B cell (primary cell): ENCODE measurements around the gene MLLT10. TPM values are rescaled to one million over a fixed set of nuclear protein-coding genes. Genes with fewer than 3 reads are reported as not detected.

Experiments used
- ATAC-seq: fragments of 200-7000 bp; cut with Tn5 transposase; one replicate; pipeline ENCODE4 v1.10.0; 2021; ENCODE audit warnings: low read depth, mild to moderate bottlenecking, moderate number of reproducible peaks, moderate library complexity
- CTCF ChIA-PET: fragments of 350-600 bp; sonication (Branson Sonifier 250); formaldehyde crosslinking; loops from one replicate; lab custom pipeline; 2021; ENCODE audit warnings: antibody characterized with exemption, inconsistent platforms; lab: Charles Lee
- POLR2A ChIA-PET: fragments of 350-600 bp; sonication (Branson Sonifier 250); formaldehyde crosslinking; loops from one replicate; lab custom pipeline; 2021; ENCODE audit warnings: antibody characterized with exemption; lab: Charles Lee
- DNase-seq: peaks from one replicate; pipeline ENCODE4 v3.0.0; 2013
- H2AFZ ChIP-seq: 2 replicates; pipeline ENCODE4 v1.6.1; 2012; ENCODE audit warnings: mild to moderate bottlenecking, low read depth, low read length; ENCODE audit not compliant: insufficient read depth, poor library complexity, severe bottlenecking
- H3K27ac ChIP-seq, 2 donors: 1 replicate in 1 of 2; 2 replicates in 1 of 2; pipeline ENCODE4 v1.5.1; 2012 to 2013; ENCODE audit warnings: low read length in 2 of 2, mild to moderate bottlenecking in 2 of 2, moderate library complexity in 1 of 2
- H3K27me3 ChIP-seq, 4 experiments: fragments of 200-600 bp in 1 of 4; sonication (generic) in 1 of 4; replicated peaks in 1 of 4; 1 replicate in 2 of 4; 2 replicates in 2 of 4; pipeline versions ENCODE4 v1.6.1 to v1.7.0; 2013 to 2016; ENCODE audit warnings: low read length in 3 of 4, mild to moderate bottlenecking in 2 of 4, mixed read lengths in 1 of 4, moderate library complexity in 1 of 4; ENCODE audit not compliant: insufficient read depth in 4 of 4, control insufficient read depth in 3 of 4; ENCODE audit errors: control extremely low read depth in 1 of 4
- H3K36me3 ChIP-seq, 2 experiments: replicated peaks in 1 of 2; 1 replicate in 1 of 2; 2 replicates in 1 of 2; pipeline versions ENCODE4 v1.6.1 to v1.7.1; 2013; ENCODE audit warnings: low read length in 1 of 2; ENCODE audit not compliant: insufficient read depth in 2 of 2, control insufficient read depth in 1 of 2; ENCODE audit errors: control extremely low read depth in 1 of 2, extremely low read depth in 1 of 2
- H3K4me1 ChIP-seq, 2 donors: fragments of 200-600 bp in 1 of 2; sonication (generic) in 1 of 2; 1 replicate in 1 of 2; 2 replicates in 1 of 2; pipeline versions ENCODE4 v1.5.1 to v1.6.1; 2013 to 2017; ENCODE audit warnings: low read length in 2 of 2; ENCODE audit not compliant: control insufficient read depth in 2 of 2, insufficient read depth in 2 of 2
- H3K4me2 ChIP-seq: replicated peaks from 2 replicates; pipeline ENCODE3; 2012; ENCODE audit warnings: mild to moderate bottlenecking, low read depth, low read length; ENCODE audit not compliant: poor library complexity, severe bottlenecking
- H3K4me3 ChIP-seq, 5 experiments: fragments of 200-600 bp in 1 of 5; sonication (generic) in 1 of 5; 1 replicate in 3 of 5; 2 replicates in 2 of 5; pipeline versions ENCODE4 v1.5.1 to v1.7.0; 2011 to 2016; ENCODE audit warnings: low read length in 4 of 5, mild to moderate bottlenecking in 4 of 5, low read depth in 2 of 5, control low read depth in 1 of 5, moderate library complexity in 1 of 5; ENCODE audit not compliant: insufficient read depth in 1 of 5; ENCODE audit errors: control extremely low read depth in 1 of 5, extremely low read depth in 1 of 5
- H3K79me2 ChIP-seq: fragments of 200-600 bp; sonication (generic); one replicate; pipeline ENCODE4 v1.6.0; 2016; ENCODE audit warnings: low read length; ENCODE audit not compliant: control insufficient read depth, insufficient read depth
- H3K9ac ChIP-seq: fragments of 200-600 bp; sonication (generic); 2 replicates; pipeline ENCODE4 v1.6.1; 2017; ENCODE audit warnings: mild to moderate bottlenecking, low read length, moderate library complexity
- H3K9me3 ChIP-seq, 3 donors: one replicate each; pipeline versions ENCODE4 v1.6.1 to v1.7.1; 2013; ENCODE audit warnings: low read length in 2 of 3; ENCODE audit not compliant: control insufficient read depth in 2 of 3, insufficient read depth in 1 of 3; ENCODE audit errors: control extremely low read depth in 1 of 3
- H4K20me1 ChIP-seq: 2 replicates; pipeline ENCODE4 v1.6.0; 2012; ENCODE audit warnings: mild to moderate bottlenecking, low read length; ENCODE audit not compliant: insufficient read depth, control insufficient read depth, poor library complexity, severe bottlenecking
- H3K27ac Mint-ChIP-seq: one replicate; pipeline ENCODE4 v1.8.0; 2021; ENCODE audit warnings: mixed read lengths
- H3K27me3 Mint-ChIP-seq: one replicate; pipeline ENCODE4 v1.8.0; 2021; ENCODE audit warnings: mixed read lengths
- H3K4me1 Mint-ChIP-seq: one replicate; pipeline ENCODE4 v1.8.0; 2021; ENCODE audit warnings: mixed read lengths
- H3K4me3 Mint-ChIP-seq: one replicate; pipeline ENCODE4 v1.8.0; 2021; ENCODE audit warnings: mixed read lengths
- H3K9me3 Mint-ChIP-seq: one replicate; pipeline ENCODE4 v1.8.0; 2022; ENCODE audit warnings: mixed read lengths; ENCODE audit not compliant: insufficient read depth
- CTCF ChIP-seq: fragments of 200-600 bp; IDR thresholded peaks from one replicate; pipeline ENCODE4 v1.8.0; 2022; ENCODE audit warnings: antibody characterized with exemption, mild to moderate bottlenecking
- EZH2 ChIP-seq: IDR thresholded peaks from 2 replicates; pipeline ENCODE4 v1.6.1; 2012; ENCODE audit warnings: borderline replicate concordance, low read depth, mild to moderate bottlenecking, moderate library complexity, low read length; ENCODE audit not compliant: insufficient read depth, poor library complexity, severe bottlenecking
- WGBS: methylation state at CpG from one replicate; pipeline ENCODE4 v1.1.5; 2013; ENCODE audit warnings: missing lambda C conversion rate; ENCODE audit not compliant: insufficient coverage; 5-methylcytosine and 5-hydroxymethylcytosine counted together
- intact Hi-C: fragments of 100-400 bp; cut with micrococcal nuclease; formaldehyde crosslinking; loops from one replicate; pipeline ENCODE4 v1.10.0; 2022
- polyA plus RNA-seq: library from polyadenylated mRNA; depleted of rRNA; stranded (reverse); fragments of >200 nt; gene quantifications from 2 replicates; pipeline ENCODE4 v1.2.3, GENCODE V29; 2012
- total RNA-seq, 2 donors: library from RNA; stranded (reverse); fragments of 120-200 nt in 1 of 2; gene quantifications; 1 replicate in 1 of 2; 2 replicates in 1 of 2; pipeline versions ENCODE4 v1.2.3 to v1.2.4, GENCODE V29; 2013 to 2022

MLLT10 gene
- total and polyA plus RNA-seq, 2 donors (not counting 1 experiment from before 2014, with no cell fraction given) = 21.7 to 70.5 TPM

GRCh38 chr10:21522631-21523406 lies 11.2 kb upstream of the MLLT10 start:
- Mint-ChIP-seq H3K9me3 (no peaks in the 10 kb centered on the region), H3K27ac (no peak overlapping the region), H3K27me3 (peaks cover 71% of the 10 kb centered on the region), H3K4me3 (no peak overlapping the region), H3K4me1 (peaks cover 46% of the 10 kb centered on the region)
- no peak overlapping the region for H3K27ac ChIP-seq
- no peaks in the 10 kb centered on the region for H3K79me2 ChIP-seq
- H3K9ac ChIP-seq = no peak overlapping the region
- no peak for DNase-seq
- H3K4me1 ChIP-seq = peaks cover 47 to 60% of the 10 kb centered on the region in 2 donors
- CTCF ChIA-PET = interaction anchor here (3.1 kb wide), 1 partner anchor 27 kb away, joined by 14 read pairs; no protein-coding TSS in a partner anchor
- WGBS = 40% methylated on average over 1 of the region's 1 CpG
- H3K36me3 ChIP-seq = no peaks in the 10 kb centered on the region
- H3K4me3 ChIP-seq = no peak overlapping the region
- peaks cover 0 to 71% (median 64%) of the 10 kb centered on the region in 4 experiments for H3K27me3 ChIP-seq
- H3K9me3 ChIP-seq = peaks cover 0 to 13% (median 0%) of the 10 kb centered on the region in 3 donors
- H4K20me1 ChIP-seq = peaks cover 8% of the 10 kb centered on the region
- TF ChIP-seq EZH2 (no peak), CTCF (no peak)
- H3K4me2 ChIP-seq = no peak overlapping the region
- no peak overlapping the region for H2AFZ ChIP-seq
- intact Hi-C loops = no loop called here
- ATAC-seq = no peak
- POLR2A ChIA-PET = no interaction called here

GRCh38 chr10:21523557-21524008 lies 10.4 kb upstream of the MLLT10 start:
- no peaks in the 10 kb centered on the region for H3K9me3 Mint-ChIP-seq

More at GRCh38 chr10:21523557-21524008, 10.4 kb upstream of the MLLT10 start:
- Histone ChIP-seq H4K20me1 (peaks cover under 1% of the 10 kb centered on the region), H3K9me3 (peaks cover 0 to 11% (median 0%) of the 10 kb centered on the region in 3 donors), H3K4me3 (no peak overlapping the region), H3K9ac (no peak overlapping the region), H3K4me1 (peaks cover 40 to 52% of the 10 kb centered on the region in 2 donors), H3K4me2 (no peak overlapping the region), H3K27me3 (peaks cover 0 to 63% (median 59%) of the 10 kb centered on the region in 4 experiments), H2AFZ (no peak overlapping the region), H3K27ac (no peak overlapping the region), H3K36me3 (no peaks in the 10 kb centered on the region), H3K79me2 (no peaks in the 10 kb centered on the region)
- 93% methylated on average over 2 of the region's 3 CpGs for WGBS
- DNase-seq = no peak
- ATAC-seq = no peak
- ChIA-PET CTCF (interaction anchor here (0.9 to 1.0 kb wide), 2 partner anchors 28 to 820 kb away, joined by 3 read pairs; no protein-coding TSS in a partner anchor), POLR2A (no interaction called here)
- intact Hi-C loops = loop anchor here (2.0 kb wide), 3 partner anchors 27 to 815 kb away; no protein-coding TSS in a partner anchor
- Mint-ChIP-seq H3K27ac (no peak overlapping the region), H3K4me3 (no peak overlapping the region), H3K4me1 (peaks cover 41% of the 10 kb centered on the region), H3K27me3 (peaks cover 70% of the 10 kb centered on the region)
- TF ChIP-seq EZH2 (no peak), CTCF (no peak)
